Activated CD4-positive, CD25-positive, alpha-beta regulatory T cell treated with anti-CD3 and anti-CD28 coated beads, Interleukin-2, amount 50 U/mL, for 24 hours (primary cell): Measurements from ENCODE around the gene AKAP8.
"Not testable (repeated sequence)": the region's sequence is repeated elsewhere in the genome, so short reads cannot be mapped to it uniquely, and the experiment has no call there.

Source experiments
- ATAC-seq, 2 donors: fragments of 150-1000 bp; cut with Tn5 transposase; one replicate each; pipeline ENCODE4 v1.10.0; 2021; ENCODE audit warnings: mild to moderate bottlenecking in 1 of 2, moderate library complexity in 1 of 2

Gene AKAP8

DNA sequence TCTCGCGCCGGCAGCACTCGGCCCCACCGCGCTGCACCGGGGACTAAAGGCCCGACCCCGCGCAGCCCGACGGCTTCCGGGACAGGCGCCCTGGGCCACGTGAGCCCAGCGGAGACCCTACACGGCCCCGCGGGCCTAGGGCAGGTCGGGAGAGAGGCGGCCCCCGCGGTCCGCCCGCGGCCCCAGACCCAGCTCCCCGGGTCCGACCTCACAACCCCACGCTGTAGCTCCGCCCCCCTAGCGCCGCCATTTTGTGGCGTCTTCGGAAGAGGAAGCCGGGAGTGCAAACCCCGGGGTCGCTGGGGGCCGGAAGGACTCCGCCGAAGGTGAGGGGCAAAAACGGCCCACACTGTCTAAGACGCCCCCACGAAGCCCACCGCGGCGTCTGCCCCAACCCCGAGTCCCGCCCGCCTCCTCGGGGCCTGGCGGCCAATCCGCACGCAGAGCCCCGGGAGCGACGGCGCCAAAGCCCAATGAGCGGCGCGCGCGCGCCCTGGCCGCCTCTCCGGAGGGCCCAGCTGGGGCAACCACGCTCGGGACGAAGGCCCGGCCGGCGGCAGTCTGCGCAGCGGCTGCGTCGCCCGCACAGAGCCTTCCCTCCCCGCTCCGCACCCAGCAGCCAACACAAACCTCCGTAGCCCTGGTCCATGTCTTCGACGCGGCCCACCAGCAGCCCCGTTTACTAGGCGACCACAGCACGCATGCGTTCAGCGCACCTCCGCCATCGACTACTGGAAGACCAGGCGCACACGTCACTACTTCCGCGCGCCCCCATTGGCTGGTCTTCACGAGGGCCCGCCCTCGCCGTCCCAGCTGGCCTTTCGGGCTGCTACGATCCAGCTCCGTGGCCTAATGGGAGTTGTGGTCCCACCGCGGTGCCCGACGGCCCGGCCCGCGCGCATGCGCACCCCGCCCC is at the start of gene AKAP8:
Gene AKAP8, minus strand, starts transcription at position 705 of the 916 bp plus-strand sequence. Its CDS starts 56 bp downstream, at position 649.
- peak; percentile 94 for ATAC-seq

DNA sequence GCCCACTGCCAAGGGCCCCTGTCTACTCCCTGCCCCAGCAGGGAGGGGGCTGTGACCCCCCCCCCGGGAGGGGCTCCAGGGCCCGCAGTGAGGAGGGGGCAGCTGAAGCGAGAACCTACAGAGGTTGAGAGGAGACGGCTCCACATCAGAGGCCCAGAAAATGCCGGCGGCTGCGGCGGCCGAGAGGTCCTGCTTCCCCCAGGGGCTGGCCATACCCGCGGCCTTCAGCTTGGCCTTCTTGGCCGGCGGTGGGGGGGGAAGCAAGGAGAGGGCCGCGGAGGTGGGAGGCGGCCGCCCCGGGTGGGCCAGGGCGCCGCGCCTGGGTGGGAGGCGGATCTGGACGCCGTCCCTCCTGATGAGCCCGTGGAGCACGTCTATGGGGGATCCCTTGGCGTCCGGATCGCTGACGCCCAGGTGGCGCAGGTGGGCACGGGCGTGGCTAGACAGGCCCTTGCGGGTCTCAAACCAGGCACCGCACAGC is 48.4 kb upstream of the AKAP8 start:
- ATAC-seq = no peak

DNA sequence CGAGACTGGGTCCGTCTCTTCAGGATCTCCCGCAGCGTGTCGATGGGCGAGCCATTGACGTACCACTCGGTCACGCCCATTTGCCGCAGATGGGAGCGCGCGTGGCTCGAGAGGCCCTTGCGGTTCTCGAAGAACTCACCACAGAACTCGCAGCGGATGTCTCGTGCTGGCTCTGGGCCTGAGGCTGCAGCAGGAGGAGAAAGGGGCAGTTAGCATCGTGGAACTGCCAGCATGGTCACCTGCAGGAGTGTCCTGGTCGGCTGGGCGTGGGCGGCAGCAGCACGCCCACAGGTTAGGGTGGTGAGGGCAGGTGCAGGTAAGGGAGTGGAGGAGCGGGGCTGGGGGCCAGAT is 47.7 kb upstream of the AKAP8 start:
- no peak for ATAC-seq

DNA sequence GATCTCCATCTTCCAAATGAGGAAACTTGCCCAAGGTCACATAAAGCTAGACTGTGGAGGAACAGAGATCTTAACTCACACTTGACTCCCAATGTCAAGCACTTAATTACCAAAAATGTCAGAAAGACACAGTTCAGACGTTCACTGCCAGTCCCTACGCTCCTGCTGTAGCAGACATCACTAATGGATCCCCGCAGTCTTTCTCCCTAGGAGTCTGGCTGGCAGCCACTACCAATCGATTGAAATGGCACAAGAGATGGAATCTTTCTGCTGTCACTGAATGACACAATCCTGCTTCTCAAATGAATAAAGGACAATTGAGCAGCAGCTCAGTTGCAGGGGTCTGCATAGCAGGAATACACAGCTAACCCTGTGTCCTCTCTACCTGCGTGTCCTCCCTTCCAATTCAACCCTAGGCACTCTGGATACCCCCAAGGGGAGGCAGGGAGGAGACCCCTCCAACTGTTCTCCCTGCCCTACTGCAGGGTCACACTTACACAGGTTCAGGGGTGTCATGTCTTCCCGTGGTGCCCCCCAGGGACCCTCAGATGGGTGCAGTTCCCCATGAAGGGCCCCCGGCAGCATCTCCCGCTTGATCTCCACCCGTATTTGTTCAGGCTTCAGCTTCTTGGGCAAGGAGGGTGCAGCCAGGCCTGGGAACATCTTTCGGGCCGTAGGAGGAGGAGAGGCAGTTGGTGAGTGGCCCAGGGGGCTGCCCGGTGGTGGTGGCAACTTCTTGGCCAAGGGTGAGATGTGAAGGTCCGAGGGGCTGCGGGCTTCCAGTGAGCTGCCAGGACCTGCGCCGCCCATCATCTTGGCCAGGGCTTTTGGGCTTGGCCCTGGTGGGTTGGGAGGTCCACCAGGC is 47.1 kb upstream of the AKAP8 start:
- ATAC-seq = no peak

DNA sequence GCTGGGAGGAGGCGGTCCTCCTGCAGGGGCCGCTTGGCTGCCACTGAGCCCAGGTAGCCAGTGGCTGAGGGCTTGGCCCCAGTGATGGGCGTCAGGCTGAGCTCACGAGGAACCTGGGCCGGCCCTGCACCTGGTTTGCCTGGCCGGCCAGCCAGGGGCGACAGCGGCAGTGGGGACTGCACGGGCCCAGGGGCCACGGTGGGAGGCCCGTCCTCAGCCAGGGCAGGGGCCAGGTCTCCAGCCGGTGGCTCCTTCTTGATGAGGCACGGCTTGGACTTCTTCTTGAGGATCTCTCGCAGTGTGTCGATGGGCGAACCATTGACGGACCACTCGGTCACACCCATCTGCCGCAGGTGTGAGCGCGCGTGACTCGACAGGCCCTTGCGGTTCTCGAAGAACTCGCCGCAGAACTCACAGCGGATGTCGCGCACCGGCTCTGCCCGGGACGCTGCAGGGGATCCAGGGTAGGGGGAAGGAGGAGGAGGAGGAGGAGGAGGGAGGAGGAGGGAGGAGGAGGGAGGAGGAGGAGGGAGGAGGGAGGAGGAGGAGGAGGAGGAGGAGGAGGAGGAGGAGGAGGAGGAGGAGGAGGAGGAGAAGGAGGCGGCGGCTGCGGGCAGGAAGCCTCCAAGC is 45.8 kb upstream of the AKAP8 start:
- ATAC-seq = no peak

DNA sequence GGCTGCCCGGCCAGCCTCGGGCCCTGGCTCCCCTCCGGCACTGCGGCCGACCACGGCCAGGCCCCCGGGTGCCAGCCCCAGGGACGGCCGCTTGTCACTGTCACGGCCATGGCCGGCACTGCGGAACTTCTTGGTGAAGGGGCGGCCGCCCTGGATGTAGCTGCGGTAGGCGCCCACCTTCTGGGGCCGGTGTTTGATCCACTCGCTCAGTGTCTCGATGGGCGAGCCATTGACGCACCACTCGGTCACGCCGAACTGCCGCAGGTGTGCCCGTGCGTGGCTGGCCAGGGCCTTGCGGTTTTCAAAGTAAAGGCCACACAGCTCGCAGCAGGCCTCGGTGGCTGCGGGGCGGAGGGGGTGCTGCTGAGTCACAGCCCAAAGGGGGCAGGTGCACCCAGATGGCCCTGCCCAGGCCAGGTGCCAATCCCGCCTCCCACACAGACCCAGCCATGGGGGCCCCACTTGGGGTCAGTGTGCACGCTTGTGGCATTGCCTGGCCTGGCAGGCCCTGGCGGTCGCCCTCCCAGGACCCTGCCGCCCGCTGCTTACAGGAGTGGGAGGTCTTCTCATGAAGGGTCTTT is 45.2 kb upstream of the AKAP8 start:
- ATAC-seq = no peak

DNA sequence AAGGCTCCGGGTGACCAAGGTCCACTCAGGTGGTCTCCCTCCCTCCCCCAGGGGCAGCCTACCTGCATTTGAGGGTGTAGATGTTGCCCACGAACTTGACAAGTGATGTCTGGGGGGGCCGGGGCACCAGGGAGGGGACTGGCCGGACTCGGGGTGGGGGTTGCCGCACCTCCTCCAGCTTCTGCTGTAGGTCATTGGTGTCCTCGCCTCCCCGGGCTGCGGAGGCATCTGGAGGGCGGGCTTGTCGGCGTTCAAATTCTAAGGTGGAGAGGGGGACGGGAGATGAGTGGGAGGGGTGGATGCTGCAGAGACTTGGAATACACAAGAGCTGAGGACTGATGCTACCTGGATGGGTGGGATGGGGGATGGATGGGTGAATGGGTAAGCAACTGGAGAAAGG is 44.5 kb upstream of the AKAP8 start:
- ATAC-seq = no peak

DNA sequence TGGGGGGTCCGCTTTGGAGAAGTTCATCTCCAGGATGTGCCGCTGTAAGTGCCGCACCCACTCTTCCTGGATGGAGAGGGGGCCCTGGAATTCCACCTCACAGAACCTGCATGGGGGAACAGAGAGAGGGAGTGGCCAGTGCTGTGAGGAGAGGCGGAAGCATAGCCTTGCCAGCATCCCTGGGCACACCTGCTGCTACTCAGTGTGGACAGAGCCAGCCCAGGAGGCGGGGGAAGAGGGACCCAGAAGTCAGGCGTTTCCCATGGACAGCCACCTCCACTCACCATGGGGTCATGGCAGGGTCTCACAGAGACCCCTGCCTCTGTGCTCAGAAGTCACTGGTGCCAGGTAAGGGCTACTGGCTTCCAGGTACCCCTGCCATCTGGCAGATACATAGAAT is 43.5 kb upstream of the AKAP8 start:
- ATAC-seq = no peak

DNA sequence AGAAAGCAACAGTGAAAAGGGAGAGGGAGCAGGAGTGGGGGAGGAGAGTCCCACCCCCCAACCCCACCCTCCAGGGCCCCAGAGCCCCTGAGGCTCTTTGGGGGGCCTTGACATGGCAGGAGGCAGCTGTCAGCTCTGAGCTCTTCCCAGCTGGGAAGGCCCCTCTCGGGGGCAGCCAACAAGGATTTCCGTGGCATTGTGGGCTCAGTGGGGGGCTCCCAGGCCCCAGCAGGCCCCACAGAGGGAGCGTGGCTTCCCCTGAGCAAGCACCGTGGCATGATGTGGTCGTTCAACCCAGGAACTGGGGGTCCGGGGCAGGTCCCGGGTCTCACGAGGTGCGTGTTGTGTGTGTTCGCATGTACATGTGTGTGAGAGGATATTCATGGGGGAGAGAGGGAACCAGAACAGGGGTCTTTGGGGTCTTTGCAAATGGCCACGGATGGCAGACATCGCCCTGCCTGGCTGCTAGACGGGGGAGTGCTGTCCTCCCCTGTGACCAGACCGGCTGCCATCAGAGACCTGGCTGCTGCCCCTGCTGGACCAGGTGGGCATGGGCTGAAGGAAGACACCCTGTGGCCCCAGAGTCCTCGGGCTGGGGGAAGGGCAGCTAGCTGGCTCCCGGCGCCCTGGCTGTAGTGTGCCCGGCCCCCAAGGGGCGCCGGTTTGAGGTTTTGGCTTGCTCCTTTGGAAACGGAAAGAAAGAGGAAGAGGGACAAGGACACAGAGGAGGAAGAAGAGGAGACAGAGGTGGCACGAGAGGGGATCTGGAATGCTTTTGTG is 42.9 kb upstream of the AKAP8 start:
- ATAC-seq = no peak

DNA sequence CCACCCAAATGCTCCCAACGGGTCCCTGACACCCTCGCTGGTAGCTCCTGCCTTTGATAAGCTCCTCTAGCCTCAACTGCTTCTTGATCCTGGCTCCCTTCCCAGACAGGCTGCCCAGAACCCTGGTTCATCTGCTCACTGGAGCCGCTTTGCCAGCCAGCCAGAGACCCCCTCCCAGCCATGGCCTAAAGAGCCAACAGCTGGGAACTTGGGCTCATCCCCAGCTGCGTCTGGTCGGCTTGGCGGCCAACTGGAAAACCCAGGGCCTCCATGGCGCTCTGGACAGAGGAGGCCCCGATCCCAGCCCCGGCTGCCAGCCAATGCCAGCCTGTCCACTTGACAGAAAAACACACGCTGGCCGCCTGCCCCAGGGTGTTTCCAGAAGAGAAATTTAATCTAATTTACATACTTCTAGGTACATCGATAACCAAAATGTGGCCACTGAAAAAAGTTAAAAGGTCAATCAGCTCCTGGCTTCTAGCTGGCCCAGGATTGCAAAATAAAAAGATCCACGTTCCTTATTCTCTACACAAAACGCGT is 42.2 kb upstream of the AKAP8 start:
- no peak for ATAC-seq

DNA sequence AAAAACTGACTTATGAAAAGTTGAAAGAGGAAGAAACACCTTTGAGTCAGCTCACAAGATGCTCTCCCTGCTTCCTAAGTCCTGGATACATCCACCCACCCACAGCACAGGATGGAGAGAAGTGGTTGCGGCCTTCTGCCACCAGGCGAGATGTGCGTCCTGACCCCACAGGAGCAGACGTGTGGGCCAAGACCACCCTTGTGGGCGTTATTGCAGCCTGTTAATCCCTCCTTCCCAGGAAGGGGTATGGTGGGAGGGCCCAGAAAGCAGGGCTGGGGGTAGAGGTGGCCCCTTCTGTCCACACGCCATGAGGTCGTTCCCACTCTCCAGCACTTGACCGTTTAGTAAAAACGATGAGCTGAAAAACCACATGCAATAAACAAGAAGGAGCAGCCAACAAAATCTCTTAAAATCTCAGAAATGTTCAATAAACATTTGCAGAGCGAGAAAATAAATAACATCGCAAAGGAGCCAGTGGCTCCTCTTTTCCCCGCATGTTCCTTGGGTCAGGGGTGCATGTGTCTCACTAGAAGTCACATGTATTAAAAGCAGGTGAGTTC is 41.6 kb upstream of the AKAP8 start:
- no peak for ATAC-seq

DNA sequence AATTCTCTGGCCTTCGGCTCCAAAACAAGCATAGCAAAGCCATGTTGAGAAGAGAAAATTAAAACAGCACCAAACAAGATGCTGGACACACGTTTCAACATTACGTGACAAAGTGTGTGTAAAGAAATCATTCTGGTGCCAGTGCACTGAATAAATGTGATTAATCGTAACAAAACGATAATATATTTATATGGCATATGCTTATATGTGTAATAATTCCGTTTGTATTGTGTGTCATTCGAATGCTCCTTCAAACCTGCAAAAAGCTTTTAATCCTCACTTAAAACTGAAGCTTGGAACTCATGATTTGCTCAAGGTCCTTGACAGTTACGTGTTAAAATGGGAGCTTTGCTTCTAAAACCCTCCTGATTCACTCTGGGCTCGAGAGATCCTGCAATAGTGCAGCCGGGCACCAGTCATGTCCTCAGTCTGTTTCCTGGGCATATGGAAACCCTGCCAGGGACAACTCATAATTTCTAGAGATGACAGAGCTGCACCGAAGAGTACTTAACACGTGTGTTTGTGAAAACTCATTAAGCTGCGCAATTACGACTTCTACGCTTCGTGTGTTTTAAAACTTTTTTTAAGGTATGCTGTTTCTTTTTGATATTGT is 39.9 kb upstream of the AKAP8 start:
- ATAC-seq = no peak

DNA sequence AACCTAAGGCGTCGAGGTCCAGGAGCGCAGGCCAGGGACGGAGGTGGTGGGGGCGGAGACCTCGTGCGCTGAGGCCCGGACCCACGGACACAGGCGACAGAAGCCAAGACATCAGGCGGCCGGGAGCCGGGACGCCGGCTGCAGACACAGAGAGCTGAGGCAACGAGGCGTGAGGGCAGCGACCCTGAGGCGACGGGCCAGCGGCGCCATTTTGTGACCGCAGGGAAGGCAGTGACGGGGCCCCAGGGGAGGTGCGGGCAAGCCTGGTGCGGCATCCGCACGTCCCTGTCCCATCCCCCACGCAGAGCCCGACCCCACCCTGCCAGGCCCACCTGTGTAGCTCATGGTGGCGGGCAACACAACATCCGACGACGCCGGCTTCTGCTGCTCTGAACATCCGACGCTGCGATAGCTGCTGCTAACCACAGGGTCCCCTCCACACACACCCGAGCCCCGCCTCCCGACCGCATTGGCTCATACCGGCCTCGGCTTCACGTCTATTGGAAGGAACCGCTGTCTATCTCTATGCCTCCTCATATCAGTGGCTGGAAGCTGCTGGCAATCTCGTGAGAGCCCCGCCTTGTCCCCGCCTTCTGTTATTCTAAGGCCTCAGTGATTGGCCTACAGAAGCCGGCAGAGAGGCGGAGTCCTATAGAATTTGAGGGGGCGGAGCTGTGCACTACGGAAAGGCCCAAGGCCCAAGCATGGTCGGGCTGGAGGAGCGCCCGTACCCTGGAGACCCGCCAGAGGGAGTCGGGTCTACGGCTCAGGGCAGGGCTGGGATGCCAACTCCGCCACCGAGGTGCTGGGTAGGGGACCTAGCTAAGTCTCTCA is 39.2 kb upstream of the AKAP8 start, which contains the start of gene AKAP8L:
Gene AKAP8L, minus strand, starts transcription at position 410 of the 834 bp plus-strand sequence. Its CDS starts 65 bp downstream, at position 345.
- ATAC-seq = peak; percentile 96

DNA sequence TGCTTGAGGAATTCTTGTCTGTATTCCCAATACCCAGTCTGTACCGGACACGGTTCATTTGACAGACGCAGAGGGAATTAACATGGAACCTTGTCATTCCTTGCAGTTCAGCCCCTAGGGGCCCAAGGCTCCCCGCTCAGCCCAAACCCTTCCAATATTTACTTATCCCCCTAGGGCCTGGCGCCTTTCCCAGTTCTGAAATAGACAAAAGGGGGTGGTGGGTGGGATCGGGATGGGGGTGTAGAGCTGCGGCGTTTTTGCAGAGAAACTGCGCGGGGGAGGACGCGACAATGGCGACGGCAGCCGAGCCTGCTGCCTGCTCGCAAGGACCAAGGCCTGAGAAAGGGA is 38.6 kb upstream of the AKAP8 start:
- no peak for ATAC-seq

DNA sequence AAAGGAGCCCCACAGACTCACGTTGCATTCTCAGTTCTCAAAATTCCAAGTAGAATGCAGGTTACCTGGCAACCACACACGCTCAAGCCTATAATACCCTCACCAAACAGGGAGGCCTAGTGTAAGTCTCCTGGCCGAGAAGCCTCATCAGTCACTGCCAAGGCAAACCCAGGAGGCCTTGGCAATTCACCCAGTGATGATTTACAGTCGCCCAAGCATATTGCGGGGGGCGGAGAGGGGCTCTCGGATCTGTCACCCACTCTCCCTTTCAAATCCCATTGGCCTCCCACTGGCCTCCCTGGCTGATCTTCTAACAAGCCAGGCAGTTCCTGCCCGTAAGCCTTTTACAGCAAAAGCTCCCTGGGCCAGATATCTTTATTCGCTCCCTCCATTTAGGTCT is 38.1 kb upstream of the AKAP8 start:
- no peak for ATAC-seq

DNA sequence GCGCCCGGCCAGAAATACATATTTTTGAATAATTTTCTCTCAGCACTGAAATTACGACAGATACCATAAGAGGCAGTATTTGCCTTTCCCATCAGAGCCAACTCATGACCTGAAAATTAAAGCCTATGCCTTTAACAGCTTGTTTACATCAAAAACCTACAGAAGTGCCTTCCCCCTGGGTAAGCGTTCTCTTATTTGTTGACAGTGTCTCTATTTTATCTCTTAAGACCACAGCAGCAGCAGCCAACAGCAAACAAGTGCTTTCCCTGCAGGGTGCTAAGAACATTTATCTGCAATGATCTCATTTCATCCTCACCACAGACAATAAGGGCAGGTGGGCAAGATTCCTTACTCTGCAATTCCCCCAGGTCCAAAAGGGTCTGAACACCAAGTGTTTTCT is 33.2 kb upstream of the AKAP8 start:
- no peak for ATAC-seq

DNA sequence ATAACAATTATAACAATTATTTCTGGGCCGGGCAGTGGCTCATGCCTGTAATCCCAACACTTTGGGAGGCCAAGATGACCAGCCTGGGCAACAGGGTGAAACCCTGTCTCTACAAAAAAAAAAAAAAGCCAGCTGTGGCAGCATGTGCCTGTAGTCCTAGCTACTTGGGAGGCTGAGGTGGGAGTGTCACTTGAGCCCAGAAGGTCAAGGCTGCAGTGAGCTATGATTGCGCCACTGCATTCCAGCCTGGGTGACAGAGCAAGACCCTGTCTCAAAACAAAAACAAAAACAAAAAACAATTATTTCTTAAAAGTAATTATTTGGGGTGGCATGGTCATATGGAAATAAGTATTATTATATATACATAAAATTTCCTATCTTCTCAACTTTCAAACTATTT is 31.8 kb upstream of the AKAP8 start:
- ATAC-seq = not testable (repeated sequence)

DNA sequence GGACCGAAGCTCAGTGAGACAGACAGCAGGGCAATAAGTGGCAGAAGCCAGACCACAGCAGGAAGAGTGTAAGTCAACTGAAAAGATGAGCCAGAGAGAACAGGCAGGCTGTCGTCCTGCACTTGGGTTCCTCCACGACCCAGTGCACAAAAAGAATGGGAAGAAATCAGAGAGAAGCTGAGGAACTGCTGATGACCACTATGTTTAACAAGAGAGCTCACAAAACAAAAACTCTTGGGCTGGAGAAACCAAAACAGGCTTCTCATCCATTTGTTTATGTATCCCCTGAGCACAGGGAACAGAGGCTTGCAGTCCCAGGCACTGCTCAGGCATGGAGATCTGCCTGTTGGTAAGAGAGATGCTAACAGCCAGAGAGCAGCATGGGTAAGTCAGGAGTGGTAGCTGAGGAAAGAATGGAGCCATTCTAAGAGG is 25.2 kb upstream of the AKAP8 start:
- ATAC-seq = no peak

DNA sequence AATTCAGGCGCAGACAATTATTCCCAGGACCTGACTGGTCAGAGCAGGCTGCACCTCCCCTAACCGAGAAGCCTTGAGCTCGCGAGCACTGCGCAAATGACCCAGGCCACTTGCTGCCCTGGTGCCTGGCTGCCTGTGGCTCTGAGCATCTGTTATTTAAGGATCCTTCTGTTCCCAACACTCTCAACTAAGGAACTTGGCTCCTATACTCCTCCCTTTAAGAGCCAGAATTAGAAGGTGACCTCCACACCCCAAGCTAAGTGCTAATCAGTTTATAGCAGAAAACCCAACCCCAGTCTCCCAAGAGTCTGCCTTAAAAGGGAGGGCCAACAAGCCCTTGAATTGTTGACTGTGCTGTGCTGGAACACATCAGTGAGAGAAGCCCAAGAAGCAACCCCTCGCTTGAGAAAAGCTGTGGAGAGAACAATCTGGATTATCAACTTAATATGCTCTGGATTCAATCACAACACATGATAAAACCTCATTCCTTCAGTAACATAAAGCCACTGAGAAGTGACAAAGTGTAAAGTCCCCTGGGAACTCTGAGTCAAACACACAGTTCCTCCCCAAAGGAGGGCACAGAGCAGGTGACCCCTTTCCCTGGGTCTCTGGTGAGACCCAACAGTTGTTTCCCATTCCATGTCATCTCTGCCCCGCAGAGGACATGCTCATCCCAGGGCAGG is 24.7 kb upstream of the AKAP8 start:
- ATAC-seq = no peak
